Measurements from ENCODE around the gene CDC42BPB.

- TF ChIP-seq CTCF (tag by site-specific recombination; IDR thresholded peaks at IDR 0.05) (no peak), ZNF354C (tag by site-specific recombination; IDR thresholded peaks at IDR 0.05; ENCODE audit: borderline replicate concordance, low read depth) (no peak), PATZ1 (tag by site-specific recombination; IDR thresholded peaks at IDR 0.05) (no peak), ZNF580 (tag by site-specific recombination; IDR thresholded peaks at IDR 0.05) (no peak), ZNF398 (tag by site-specific recombination; IDR thresholded peaks at IDR 0.05) (no peak), KLF1 (tag by site-specific recombination; IDR thresholded peaks at IDR 0.05) (no peak)
Measured at GRCh38 chr14:102949062-102949800, 108.1 kb downstream of the CDC42BPB start.
